Activated T-helper 17 cell treated with anti-CD3 and anti-CD28 coated beads, Interleukin-2, amount 50 U/mL, for 72 hours (primary cell): ENCODE data around the gene DSG1. TPM values are rescaled to one million over a fixed set of nuclear protein-coding genes. Genes with fewer than 3 reads are reported as not detected.
"Not testable (repeated sequence)": the region's sequence is repeated elsewhere in the genome, so short reads cannot be mapped to it uniquely, and the experiment has no call there.

Experiments used
- ATAC-seq: fragments of 150-1000 bp; cut with Tn5 transposase; replicated peaks from 2 replicates; pipeline ENCODE4 v1.10.0; 2021; ENCODE audit warnings: mild to moderate bottlenecking, moderate library complexity
- H3K27ac Mint-ChIP-seq: one replicate; pipeline ENCODE4 v1.8.0; 2022; ENCODE audit warnings: mixed read lengths
- H3K27me3 Mint-ChIP-seq: one replicate; pipeline ENCODE4 v1.8.0; 2022; ENCODE audit warnings: mixed read lengths
- H3K36me3 Mint-ChIP-seq: one replicate; pipeline ENCODE4 v1.8.0; 2022; ENCODE audit warnings: low read depth, mild to moderate bottlenecking, mixed read lengths
- H3K4me1 Mint-ChIP-seq: one replicate; pipeline ENCODE4 v1.8.0; 2022; ENCODE audit warnings: mixed read lengths
- H3K4me3 Mint-ChIP-seq: one replicate; pipeline ENCODE4 v1.8.0; 2022; ENCODE audit warnings: mild to moderate bottlenecking, mixed read lengths
- H3K9me3 Mint-ChIP-seq: one replicate; pipeline ENCODE4 v1.8.0; 2022; ENCODE audit warnings: mixed read lengths
- total RNA-seq, 2 donors: library from RNA; stranded (reverse); gene quantifications; one replicate each; pipeline ENCODE4 v1.2.3, GENCODE V29; 2022

DSG1 gene
- total RNA-seq, 2 donors from 2014 or later, result not detected

DNA sequence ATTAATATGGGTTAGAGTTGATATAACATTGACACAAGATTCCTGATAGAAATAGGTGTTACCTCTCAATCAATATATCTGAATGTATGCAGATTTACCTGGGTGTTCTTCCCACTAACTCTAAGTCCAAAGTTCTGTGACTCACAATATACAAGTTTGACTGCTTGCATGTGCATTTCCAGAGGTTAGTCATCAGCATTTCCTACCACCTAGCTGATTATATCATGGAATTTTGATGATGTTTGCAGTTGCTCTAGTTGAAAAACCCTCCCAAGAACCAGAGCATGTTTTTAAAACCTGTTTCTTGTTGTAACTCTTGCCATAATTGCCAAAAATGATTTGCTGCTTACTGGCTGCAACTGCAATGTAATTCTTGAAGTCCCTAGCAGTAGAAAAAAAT is 15.0 kb upstream of the DSG1 start:
- Mint-ChIP-seq H3K4me3 (no peak overlapping the region), H3K36me3 (no peaks in the 10 kb centered on the region), H3K27ac (no peak overlapping the region), H3K4me1 (no peaks in the 10 kb centered on the region), H3K27me3 (no peaks in the 10 kb centered on the region), H3K9me3 (no peaks in the 10 kb centered on the region)
- no peak for ATAC-seq

DNA sequence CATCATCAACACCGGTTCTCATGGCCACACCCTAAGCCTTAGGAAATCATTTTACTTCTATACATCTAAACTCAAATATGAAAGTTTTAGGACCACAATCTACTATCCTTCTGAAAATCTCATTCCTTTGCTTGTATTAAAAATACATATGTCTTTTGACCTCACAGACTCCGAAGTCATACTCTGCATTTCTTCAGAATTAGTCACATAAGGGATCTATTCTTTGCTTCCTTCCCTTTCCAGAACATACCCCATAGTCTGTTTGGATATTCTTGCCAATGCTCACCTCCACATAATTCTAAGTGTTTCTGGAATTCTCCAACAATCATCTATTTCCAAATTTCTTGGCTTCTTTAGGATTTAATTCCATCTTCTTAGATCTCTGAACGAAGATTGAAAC is 14.2 kb upstream of the DSG1 start:
- Mint-ChIP-seq H3K4me3 (no peak overlapping the region), H3K27ac (no peak overlapping the region), H3K36me3 (no peaks in the 10 kb centered on the region), H3K27me3 (no peaks in the 10 kb centered on the region), H3K9me3 (peaks cover 4% of the 10 kb centered on the region), H3K4me1 (no peaks in the 10 kb centered on the region)
- no peak for ATAC-seq

DNA sequence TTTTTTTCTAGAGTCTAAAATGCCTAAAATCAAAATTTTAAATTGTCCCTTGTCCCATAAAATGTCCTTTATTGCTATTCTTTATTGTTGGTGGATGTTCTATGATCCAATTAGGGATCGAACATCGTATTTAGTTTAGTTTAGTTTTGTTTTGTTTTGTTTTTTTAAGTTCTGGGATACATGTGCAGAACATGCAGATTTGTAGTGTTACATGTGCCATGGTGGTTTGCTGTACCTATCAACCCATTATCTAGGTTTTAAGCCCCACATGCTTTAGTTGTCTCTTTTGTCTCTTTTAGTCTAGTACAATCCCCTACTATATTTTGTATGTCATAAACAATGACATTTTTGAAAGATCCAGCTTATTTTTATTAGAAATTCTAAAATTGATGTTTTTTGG is 8.8 kb upstream of the DSG1 start:
- no peaks in the 10 kb centered on the region for H3K4me1 Mint-ChIP-seq
- H3K36me3 Mint-ChIP-seq, result no peaks in the 10 kb centered on the region
- ATAC-seq, result no peak
- no peak overlapping the region for H3K4me3 Mint-ChIP-seq
- H3K27ac Mint-ChIP-seq, result no peak overlapping the region
- H3K9me3 Mint-ChIP-seq, result peaks cover 19% of the 10 kb centered on the region
- no peaks in the 10 kb centered on the region for H3K27me3 Mint-ChIP-seq

DNA sequence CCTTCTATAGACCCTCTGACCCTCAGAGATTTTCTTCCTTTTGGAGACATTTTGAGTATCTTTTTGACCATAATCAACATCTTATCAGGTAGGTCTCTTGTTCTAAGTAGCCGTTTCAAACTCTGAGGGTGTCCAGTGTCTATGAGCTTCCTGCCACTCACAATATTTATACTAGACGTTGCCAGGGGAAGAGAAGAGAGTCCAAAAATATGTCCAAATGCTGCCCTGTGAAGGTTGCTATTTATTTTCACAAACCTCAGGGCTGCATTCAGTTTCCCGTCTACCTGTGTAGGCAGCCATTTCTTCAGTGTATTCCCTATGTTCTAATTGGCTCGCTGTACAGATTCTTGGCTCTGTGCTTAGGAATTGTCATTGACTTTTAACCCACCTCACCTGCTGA is 986 bp upstream of the DSG1 start:
- ATAC-seq, result no peak
- Mint-ChIP-seq H3K4me3 (no peak overlapping the region), H3K9me3 (peaks cover 7% of the 10 kb centered on the region), H3K4me1 (no peaks in the 10 kb centered on the region), H3K27me3 (no peaks in the 10 kb centered on the region), H3K36me3 (no peaks in the 10 kb centered on the region), H3K27ac (no peak overlapping the region)

DNA sequence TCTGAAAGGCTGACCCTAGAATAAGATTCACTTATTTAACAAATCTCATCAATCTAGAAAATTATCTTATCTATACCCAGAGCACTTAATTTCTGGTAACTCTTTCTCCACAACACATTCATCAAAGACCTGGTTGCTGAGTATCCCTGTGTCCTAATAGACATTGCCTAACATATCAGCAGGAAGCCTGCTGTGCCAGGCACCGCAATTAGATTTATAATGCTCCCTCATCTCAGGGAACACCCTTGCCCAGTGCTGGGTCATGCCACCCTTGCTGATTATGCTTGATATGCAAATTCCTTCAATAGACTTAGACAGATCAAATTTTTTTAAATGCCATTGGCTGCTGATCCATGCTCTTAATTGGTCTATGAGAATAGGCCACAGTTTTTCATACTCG is 3.8 kb downstream of the DSG1 start:
- Mint-ChIP-seq H3K27me3 (no peaks in the 10 kb centered on the region), H3K27ac (no peak overlapping the region), H3K4me1 (no peaks in the 10 kb centered on the region), H3K36me3 (no peaks in the 10 kb centered on the region), H3K4me3 (no peak overlapping the region), H3K9me3 (peaks cover 13% of the 10 kb centered on the region)
- ATAC-seq, result no peak

DNA sequence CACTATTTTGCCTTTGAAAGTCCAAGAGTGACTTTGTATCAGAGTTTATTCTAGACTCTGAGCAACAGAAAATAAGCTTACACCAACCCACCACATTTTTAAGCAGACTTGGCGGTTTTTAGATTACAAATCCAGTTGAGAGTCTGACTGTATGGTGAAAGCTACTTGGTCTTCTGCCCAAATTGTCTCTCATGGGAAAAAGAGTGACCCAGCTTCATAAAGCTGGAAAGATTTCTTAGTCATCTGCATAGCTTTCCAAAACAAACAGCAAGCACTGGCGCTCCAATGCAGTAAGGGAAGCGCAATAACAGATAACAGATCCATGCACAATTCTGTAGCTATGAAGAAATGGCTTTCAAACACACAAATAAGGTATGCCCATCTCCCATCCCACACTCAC is 7.1 kb downstream of the DSG1 start:
- H3K27me3 Mint-ChIP-seq, result no peaks in the 10 kb centered on the region
- H3K4me3 Mint-ChIP-seq, result no peak overlapping the region
- H3K27ac Mint-ChIP-seq, result no peak overlapping the region
- H3K9me3 Mint-ChIP-seq, result peaks cover 14% of the 10 kb centered on the region
- H3K36me3 Mint-ChIP-seq, result no peaks in the 10 kb centered on the region
- no peak for ATAC-seq
- H3K4me1 Mint-ChIP-seq, result no peaks in the 10 kb centered on the region

DNA sequence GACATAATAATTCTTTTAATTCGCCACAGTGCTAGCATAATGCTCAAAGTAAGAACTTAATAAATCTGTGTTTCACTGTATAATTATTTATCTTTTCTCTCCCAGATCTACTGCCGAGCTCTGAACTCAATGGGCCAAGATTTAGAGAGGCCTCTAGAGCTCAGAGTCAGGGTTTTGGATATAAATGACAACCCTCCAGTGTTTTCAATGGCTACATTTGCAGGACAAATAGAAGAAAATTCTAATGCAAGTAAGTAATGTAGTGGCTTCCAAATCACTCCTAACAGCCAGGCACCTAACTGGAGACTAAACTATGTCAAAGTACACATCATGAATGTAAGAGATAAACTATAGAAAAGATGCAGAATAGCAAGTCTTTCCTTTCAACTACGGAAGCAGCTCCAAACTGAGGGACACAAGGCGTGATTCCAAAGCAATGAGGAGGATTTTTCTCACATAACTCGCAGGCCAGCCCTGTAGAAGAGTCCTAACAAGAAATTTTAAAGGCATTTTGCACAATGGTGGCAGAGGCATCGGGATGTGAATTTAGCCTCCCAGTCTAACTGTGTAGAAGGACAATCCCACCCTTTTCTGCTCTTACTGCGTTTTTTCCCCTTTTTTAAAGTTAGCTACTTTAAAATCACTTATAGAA is 12.0 kb downstream of the DSG1 start:
- H3K9me3 Mint-ChIP-seq, result peaks cover 4% of the 10 kb centered on the region
- no peak for ATAC-seq
- H3K27ac Mint-ChIP-seq, result no peak overlapping the region
- no peaks in the 10 kb centered on the region for H3K4me1 Mint-ChIP-seq
- no peak overlapping the region for H3K4me3 Mint-ChIP-seq
- no peaks in the 10 kb centered on the region for H3K36me3 Mint-ChIP-seq
- H3K27me3 Mint-ChIP-seq, result no peaks in the 10 kb centered on the region

DNA sequence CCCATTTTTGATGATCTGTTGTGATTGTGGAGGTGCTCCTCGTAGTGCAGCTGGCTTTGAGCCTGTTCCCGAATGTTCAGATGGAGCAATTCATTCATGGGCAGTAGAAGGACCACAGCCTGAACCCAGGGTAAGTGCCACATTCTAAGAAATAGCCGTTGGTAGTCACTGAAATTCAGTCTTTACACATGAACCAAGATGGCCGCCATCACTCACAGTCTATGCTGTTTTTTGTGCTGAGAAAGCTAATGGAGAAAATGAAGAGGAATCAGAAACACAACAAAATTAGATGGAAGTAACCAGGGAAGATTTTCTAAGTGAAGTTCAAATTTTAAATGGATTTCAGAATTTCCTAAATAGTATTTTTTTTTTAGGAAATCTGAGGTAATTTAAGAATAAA is 25.5 kb downstream of the DSG1 start:
- Mint-ChIP-seq H3K4me1 (no peaks in the 10 kb centered on the region), H3K9me3 (peaks cover 7% of the 10 kb centered on the region)

DNA sequence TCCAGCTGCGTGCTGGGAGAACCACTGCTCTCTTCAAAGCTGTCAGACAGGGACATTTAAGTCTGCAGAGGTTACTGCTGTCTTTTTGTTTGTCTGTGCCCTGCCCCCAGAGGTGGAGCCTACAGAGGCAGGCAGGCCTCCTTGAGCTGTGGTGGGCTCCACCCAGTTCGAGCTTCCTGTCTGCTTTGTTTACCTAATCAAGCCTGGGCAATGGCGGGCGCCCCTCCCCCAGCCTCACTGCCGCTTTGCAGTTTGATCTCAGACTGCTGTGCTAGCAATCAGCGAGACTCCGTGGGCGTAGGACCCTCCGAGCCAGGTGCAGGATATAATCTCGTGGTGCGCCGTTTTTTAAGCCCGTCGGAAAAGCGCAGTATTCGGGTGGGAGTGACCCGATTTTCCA is 35.4 kb downstream of the DSG1 start:
- ATAC-seq, H3K4me1 Mint-ChIP-seq: not testable (repeated sequence)

More for the DNA sequence above, 25.5 kb downstream of the DSG1 start:
- Mint-ChIP-seq H3K36me3 (no peaks in the 10 kb centered on the region), H3K27ac (no peak overlapping the region), H3K27me3 (no peaks in the 10 kb centered on the region), H3K4me3 (no peak overlapping the region)
- ATAC-seq, result no peak

DNA sequence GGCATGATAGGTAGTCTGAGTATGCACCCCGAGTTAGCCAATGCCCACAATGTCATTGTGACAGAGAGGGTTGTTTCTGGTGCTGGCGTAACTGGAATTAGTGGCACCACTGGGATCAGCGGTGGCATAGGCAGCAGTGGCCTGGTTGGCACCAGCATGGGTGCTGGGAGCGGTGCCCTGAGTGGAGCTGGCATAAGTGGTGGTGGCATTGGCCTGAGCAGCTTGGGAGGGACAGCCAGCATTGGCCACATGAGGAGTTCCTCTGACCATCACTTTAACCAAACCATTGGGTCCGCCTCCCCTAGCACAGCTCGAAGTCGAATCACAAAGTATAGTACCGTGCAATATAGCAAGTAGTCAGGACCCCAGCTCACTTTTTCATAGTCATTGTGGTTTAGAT is 37.0 kb downstream of the DSG1 start:
- H3K9me3 Mint-ChIP-seq, result no peaks in the 10 kb centered on the region

More for the DNA sequence above, 35.4 kb downstream of the DSG1 start:
- H3K36me3 Mint-ChIP-seq, H3K27ac Mint-ChIP-seq, H3K4me3 Mint-ChIP-seq, H3K9me3 Mint-ChIP-seq, H3K27me3 Mint-ChIP-seq: not testable (repeated sequence)

DNA sequence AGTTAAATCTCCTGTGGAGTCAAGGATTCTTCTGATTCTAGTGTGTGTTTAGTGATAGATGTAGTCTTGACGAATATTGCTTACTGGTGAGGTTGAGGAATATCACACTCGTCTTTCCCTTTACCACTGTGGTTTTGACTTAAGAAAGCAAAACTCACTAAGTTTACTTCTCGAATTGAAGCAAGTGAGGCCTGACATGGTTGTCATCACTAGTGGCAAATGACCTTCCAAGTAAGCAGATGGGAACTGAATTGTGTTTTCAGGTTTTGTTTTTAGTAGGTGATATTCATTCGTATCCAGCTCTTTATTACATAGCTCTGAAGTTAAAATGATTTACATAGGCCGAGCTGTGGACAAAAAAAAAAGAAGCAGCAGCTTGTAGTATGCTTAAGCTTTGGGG is 38.1 kb downstream of the DSG1 start:
- no peak for ATAC-seq
- Mint-ChIP-seq H3K36me3 (no peaks in the 10 kb centered on the region), H3K27ac (no peak overlapping the region), H3K27me3 (no peaks in the 10 kb centered on the region), H3K4me3 (no peak overlapping the region), H3K9me3 (no peaks in the 10 kb centered on the region), H3K4me1 (no peaks in the 10 kb centered on the region)

More for the DNA sequence above, 37.0 kb downstream of the DSG1 start:
- Mint-ChIP-seq H3K27me3 (no peaks in the 10 kb centered on the region), H3K4me1 (no peaks in the 10 kb centered on the region), H3K27ac (no peak overlapping the region), H3K36me3 (no peaks in the 10 kb centered on the region), H3K4me3 (no peak overlapping the region)
- no peak for ATAC-seq

DNA sequence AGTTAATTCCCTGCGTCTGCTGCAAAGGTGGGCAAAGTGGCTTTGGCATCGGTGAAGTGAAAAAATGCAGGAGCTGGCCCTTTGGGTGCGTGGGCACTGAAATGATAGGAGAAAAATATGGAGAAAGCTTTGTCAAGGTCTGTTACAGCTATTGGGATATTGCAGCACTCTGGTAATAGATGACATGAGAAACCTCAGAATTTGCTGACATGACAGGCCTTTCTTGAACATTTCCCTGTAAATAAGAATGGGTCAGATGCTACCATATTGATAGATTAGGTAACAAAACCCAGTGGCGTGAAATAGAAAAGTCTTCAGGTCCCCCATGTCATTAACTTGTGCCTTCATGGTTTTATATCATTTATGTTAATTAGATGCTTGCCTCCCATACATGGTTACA is 46.2 kb downstream of the DSG1 start:
- Mint-ChIP-seq H3K9me3 (peaks cover 12% of the 10 kb centered on the region), H3K4me1 (no peaks in the 10 kb centered on the region), H3K4me3 (no peak overlapping the region), H3K27ac (no peak overlapping the region), H3K36me3 (no peaks in the 10 kb centered on the region), H3K27me3 (no peaks in the 10 kb centered on the region)
- ATAC-seq, result no peak

DNA sequence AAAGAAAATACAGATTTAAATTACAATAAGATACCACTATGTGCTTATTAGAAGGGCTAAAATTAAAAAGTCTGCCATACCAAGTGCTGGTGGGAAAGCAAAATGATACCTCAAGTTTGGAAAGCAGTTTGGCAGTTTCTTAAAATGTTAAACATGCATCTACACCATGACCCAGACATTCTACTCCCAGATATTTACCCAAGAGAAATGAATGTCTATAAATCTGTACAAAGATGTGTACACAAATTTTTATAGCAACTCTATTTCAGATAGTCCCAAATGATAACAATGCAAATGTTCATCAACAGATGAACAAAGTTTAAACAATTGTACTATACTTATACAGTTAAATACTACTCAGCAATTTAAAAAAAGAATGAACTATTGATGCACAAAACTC is 51.5 kb downstream of the DSG1 start:
- Mint-ChIP-seq H3K4me1 (no peaks in the 10 kb centered on the region), H3K27ac (no peak overlapping the region), H3K4me3 (no peak overlapping the region), H3K9me3 (peaks cover 6% of the 10 kb centered on the region), H3K36me3 (no peaks in the 10 kb centered on the region), H3K27me3 (no peaks in the 10 kb centered on the region)
- ATAC-seq, result no peak

DNA sequence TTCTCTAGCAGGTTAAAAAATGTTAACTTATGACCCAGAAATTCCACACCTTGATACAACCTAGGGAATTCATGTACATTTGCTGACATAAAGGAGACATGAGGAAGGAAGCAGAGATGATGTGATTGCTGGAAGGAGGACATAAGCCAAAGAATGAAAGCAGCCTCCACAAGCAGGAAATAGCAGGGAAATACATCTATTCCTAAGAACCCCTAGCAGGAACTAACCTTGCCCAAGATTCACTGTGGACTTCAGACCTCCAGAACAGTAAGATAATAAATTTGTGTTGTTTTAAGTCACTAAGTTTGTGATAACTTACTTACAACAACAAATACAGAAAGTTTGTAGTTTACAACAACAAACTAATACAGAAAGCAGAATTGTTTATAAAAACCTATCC is 54.0 kb downstream of the DSG1 start:
- Mint-ChIP-seq H3K27me3 (no peaks in the 10 kb centered on the region), H3K27ac (no peak overlapping the region), H3K9me3 (peaks cover 6% of the 10 kb centered on the region), H3K4me1 (no peaks in the 10 kb centered on the region), H3K4me3 (no peak overlapping the region), H3K36me3 (no peaks in the 10 kb centered on the region)
- ATAC-seq, result no peak

DNA sequence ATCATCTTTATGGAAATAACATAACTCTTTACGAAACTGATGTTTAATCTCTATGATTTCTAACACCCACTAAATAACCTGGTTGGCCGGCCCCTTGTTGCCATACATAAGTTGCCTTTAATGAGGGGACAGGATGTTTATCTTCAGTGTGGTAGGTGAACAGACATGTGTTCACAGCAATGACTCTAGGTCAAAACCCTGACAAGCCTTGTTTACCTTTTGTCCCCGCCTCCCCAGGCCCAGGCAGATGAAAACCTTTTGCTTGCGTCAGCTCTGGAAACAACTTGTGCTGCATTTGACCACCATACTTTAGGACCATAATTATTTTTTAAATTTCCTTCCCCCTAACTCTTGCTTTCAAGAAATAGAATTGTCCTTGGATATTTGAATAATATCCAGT is 55.7 kb downstream of the DSG1 start:
- Mint-ChIP-seq H3K9me3 (peaks cover 3% of the 10 kb centered on the region), H3K36me3 (no peaks in the 10 kb centered on the region), H3K27ac (no peak overlapping the region), H3K4me3 (no peak overlapping the region), H3K27me3 (no peaks in the 10 kb centered on the region), H3K4me1 (no peaks in the 10 kb centered on the region)
- ATAC-seq, result no peak

DNA sequence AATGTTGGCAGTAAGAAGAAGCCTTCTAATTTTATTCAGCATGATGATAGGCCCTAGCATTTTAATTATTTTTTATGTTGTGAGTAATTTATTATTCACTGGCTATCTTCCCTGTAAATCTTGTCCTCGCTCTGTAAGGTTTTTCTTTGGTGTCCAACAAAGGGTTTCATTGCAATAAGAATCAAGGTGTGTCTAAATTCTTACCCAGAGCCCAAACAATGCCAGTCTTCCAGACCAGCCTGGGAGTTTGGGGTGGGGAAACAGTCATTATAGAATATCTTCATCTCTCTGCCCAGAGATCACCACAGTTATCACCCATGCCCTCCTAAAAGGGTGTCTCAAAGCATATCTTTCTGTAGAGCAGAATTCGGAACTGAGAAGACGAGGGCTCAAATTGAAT is 58.5 kb downstream of the DSG1 start, which contains the start of gene DSG4:
DSG4 (plus strand) TSS at position 301 of the 400 bp plus-strand sequence. CDS start 135 bp downstream, outside the sequence.
- ATAC-seq, result no peak
- Mint-ChIP-seq H3K9me3 (peaks cover 3% of the 10 kb centered on the region), H3K4me1 (no peaks in the 10 kb centered on the region), H3K36me3 (no peaks in the 10 kb centered on the region), H3K27me3 (no peaks in the 10 kb centered on the region), H3K4me3 (no peak within 1 kb of the TSS), H3K27ac (no peak within 1 kb of the TSS)
